Esophagus mucosa (tissue), 1 donor: ENCODE measurements around the gene CNST. TPM values are rescaled to one million over a fixed set of nuclear protein-coding genes. Genes with fewer than 3 reads are reported as not detected.
"Not testable (repeated sequence)": the region's sequence is repeated elsewhere in the genome, so short reads cannot be mapped to it uniquely, and the experiment has no call there.

Experiments used
- ATAC-seq: fragments of 200-7000 bp; cut with Tn5 transposase; one replicate; pipeline ENCODE4 v1.9.1; 2020
- total RNA-seq: library from RNA; stranded (reverse); gene quantifications from one replicate; pipeline ENCODE4 v1.2.4, GENCODE V29; 2023
- donor health status: DM: yes; HTN: yes; CAD: no.

The CNST gene
- total RNA-seq, 1 donor from 2014 or later, result 13.5 TPM

DNA sequence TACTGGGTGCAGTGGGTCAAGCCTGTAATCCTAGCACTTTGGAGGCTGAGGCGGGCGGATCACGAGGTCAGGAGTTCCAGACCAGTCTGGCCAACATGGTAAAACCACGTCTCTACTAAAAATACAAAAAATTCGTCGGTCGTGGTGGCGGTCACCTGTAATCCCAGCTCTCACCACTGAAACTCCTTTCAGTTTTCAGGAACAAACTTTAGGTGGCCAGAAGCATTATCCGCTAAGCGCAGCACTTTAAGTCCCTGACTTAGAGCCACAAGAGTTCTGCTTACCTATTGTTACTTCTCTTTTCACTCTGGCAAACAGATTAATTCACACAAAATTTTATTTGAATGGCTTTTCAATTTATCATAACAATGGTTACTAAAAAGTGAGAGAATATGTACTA, 5.4 kb upstream of the CNST start:
- ATAC-seq, result not testable (repeated sequence)

DNA sequence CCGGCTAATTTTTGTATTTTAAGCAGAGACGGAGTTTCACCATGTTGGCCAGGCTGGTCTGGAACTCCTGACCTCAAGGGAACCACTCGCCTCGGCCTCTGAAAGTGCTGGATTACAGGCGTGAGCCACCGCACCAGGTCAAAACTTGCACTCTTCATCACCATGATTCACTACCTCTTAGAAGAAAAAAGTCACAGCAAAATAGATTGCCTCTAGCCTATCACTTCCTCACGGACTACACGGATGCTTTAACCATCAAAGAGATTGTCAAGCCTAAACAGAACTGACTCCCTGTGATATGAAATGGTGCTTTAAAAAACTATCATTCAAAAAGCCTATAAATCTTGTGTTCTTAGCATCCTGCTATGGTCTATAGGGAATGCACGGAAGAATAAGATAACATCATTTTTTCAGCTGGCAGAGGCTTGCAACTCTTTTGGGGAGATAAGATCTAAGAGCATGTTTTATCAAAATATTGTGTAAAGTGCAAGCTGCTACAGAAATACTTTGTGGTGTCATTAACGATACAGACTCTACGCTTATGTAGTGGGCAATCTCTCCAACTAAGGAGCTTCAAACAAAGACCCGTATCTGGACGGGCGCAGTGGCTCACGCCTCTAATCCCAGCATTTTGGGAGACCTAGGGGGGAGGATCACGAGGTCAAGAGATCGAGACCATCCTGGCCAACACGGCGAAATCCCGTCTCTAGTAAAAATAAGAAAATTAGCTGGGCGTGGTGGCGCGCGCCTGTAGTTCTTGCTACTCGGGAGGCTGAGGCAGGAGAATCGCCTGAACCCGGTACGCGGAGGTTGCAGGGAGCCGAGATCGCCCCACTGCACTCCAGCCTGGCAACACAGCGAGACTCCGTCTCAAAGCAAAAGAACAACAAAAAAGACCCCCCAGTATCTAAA, 1.2 kb upstream of the CNST start:
- ATAC-seq, result no peak

DNA sequence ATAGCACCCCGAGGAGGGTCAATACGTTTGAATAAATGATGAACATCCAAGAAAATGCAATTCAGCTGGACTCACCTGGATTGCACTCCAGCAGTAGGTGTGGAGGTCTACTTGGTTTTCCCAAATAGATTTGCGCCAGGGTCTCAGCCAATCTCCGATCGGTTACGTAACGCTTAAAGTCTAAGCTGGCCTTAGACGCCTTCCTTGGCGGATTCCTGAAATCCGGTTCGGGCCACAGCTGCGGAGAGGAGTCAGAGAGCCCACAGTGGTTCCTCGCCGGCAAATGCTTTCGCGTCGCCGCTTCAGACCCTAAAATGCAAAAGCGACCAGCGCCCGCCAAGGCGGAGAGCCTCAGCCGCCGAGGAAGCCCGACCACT, 517 bp upstream of the CNST start:
- peak; percentile 3 for ATAC-seq

DNA sequence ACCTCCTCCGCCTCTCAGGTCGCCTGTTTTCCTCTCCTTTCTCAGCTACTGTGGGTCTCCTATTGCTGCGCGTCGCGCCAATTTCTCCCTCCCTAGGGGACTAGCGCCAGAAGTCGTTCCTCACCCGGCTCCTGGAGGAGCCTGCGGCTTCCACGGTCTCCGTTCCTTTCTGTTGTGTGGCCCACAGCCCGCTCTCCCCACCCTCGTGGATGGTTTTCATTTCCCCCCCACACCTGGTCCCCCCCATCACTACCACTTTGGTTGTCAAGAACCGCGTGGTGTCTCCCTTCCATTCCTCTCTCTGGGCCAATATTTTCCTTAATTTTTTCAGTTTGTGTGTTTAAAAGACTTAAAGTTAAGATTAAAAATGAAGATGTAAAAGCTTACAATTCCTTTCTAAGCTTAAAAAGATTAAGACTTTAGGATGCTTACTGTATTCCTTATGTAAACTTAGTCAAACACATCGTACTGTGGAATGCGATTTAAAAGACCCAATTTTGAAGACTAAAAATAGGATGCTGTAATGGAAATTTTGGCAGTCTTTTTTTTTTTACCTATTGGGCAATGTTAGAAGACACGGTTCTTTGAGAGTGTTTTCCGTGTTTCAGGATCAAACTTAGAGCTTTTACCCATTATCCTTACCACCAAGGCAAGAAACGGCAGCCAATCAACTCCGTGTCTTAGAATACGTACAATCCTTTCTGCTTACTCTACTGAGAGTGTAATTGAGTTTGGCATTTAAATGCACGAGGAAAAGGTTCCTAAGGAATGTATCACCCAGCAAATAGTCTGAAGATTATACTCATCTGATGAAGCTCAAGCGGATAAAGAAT, 773 bp downstream of the CNST start:
- peak; percentile 12 for ATAC-seq

DNA sequence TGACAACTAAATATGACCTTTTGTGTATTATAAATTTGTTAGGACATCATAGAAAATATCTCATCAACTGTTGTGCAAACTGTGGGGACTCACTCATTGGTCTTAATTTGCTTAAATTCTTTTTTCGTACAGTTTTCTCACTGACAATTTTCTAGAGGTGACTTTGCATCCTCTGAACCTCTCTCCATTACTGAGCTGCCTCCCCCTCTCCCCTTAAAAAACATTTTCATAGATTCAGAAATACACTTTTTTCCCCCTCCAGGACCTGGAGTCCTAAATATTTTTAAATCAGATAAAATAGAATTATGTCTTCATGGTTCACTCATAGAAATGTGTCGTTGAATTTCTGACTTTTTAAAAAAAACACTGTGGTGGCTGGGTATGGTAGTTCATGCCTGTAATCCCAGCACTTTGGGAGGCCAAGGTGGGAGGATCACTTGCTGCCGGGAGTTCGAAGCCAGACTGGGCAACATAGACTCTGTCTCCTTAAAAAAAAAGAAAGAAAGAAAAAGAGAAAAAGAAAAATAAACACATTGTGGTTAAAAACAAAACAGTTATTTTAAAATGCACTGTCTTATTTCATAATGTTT, 1.5 kb downstream of the CNST start:
- no peak for ATAC-seq

DNA sequence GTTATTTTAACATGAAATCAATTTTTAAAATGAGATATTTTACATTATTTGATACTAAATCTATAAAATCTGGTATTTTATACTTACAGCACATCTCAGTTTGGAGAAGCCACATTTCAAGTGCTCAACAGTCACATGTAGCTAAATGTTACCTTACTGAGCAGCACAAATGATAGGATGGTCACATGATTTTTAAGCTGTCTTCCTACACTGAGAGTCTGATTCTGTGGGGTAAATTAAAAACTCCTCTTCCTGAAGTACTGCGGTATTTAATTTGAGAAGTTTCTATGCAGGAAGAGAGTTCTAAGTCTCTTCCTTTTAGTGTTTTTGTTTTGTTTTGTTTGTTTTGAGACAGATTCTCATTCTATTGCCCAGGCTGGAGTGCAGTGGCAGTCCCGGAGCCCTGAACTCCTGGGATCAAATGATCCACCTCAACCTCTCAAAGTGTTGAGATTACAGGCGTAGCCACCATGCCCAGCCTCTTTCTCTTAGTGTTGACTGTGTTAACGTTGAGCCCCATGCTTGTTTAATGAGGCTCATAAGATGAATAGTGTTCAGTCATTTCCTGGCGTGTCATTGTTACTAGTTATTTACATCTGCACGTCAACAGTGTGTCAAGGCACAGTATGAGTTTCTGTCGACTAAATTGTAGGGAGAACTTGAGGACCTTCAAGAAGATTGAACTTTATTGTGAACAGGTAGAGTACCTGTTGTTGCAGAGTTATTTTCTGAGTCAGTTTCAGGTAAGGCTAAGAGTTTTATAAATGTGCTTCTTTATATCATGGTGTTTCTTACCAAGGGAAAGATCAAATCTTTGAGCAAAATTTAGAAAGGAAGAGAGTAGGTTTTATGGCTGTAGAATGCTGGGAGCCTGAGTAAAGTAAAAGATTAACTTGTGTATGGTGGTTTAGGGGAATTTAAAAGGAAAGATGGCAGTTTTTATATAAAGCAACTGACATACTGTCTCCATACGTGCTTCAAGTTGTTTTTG, 3.3 kb downstream of the CNST start:
- no peak for ATAC-seq

DNA sequence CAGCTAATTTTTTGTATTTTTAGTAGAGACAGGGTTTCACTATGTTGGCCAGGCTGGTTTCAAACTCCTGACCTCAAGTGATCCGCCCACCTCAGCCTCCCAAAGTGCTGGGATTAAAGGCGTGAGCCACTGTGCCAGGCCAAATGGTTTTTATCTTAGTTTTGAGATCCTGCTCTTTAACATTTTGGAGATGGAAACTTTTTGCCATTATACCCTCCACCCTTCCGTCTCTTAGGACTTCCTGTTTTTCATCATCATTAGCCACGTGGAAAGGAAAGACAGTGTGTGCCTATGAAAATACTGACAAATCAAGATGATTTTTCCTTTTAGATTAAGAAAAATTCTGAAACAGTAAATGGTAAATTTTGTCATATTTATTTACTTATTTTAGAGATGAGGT, 5.1 kb downstream of the CNST start:
- not testable (repeated sequence) for ATAC-seq

DNA sequence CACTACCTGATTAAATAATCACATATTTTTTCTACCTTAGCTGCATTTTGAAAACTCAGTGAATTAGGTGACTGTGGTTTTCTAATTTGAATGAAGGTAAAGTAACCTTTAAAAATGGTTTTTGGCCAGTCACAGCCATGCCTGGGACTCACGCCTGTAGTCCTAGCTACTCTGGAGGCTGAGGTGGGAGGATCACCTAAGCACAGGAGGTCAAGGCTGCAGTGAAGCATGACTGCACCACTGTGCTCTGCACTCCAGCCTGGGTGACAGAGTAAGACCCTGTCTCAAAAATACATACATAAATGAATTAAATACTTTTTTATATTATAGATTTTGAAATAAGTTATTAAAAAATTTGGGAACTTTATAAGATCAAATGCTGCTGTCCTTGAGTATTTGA, 5.7 kb downstream of the CNST start:
- ATAC-seq, result no peak

DNA sequence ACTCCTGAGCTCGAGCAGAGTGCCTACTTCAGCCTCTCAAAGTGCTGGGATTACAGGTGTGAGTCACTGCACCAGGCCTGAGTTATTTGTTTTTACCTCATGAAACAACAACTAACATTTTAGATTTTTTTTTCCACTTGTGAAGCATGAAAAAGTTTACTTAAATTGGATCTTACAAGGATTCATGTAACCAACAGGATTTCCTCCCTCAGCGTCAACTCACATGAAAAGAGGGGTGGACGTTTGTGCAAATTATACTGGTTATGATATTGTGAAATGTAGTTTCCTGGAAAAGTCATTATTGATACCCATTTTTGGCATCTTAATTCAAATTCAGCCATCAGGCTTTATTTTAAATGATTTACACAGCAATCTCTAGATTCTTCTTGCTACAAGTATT, 6.5 kb downstream of the CNST start:
- ATAC-seq, result no peak

DNA sequence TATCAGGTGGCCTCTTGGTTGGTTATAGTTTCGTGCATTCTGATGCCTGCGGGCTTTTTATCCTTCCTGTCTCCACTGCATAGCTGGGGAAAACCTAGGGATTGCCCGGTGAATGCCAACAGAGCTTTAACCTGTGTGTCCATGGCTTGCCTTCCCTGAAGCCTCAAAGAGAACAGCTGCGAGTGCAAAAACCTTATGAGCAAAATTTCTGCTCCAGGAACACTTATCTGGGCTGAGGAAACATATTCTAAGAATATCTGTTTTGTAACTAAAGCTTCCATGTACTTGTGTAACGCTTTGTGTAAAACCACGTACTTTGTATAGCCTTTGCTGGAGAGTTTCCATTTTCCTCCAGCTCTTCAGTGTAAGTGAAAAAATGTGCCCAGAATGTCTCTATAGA, 7.2 kb downstream of the CNST start:
- no peak for ATAC-seq

DNA sequence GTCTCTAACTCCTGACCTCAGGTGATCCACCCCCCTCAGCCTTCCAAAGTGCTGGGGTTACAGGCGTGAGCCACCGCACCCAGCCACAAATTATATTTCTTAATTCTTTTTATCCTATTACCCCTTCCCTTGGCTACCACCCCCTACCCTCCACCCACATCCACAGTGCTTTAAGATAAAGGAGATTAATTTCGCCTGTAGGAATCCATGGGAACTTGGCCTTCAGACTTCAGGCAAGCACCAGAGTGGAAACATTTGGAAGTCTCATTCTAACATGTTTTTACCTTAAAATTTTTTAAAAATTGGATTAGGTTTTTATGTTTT, 10.4 kb downstream of the CNST start:
- no peak for ATAC-seq

DNA sequence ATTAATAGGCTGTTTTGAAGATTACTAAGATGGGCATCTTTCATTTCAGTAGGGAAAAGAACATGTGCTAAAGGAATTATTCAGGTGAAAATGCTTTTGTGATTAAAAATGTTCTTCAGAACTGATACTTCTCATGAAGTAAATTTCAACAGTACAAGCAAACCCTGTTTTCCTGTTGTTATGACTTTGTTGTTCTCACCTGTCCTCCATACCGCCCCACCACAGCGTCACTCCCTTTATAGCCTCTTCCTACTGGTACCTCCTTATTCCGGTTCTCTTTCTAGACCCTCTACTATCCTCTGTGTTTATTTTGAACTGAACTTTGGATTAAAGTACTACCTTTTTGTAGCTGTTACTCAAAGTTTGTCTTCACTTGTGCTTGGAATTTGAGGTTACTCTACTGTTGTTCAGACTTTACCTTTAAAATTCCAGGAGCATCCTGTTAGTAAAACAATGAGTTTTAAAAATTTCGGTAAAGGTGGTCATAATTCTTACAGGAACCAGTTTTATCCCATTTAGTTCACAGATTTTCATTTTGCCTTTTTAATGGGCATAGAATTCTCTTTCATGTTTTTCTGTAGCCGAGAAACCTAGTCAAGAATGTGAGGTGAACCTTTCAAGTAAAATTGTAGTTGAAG, 10.9 kb downstream of the CNST start:
- no peak for ATAC-seq

DNA sequence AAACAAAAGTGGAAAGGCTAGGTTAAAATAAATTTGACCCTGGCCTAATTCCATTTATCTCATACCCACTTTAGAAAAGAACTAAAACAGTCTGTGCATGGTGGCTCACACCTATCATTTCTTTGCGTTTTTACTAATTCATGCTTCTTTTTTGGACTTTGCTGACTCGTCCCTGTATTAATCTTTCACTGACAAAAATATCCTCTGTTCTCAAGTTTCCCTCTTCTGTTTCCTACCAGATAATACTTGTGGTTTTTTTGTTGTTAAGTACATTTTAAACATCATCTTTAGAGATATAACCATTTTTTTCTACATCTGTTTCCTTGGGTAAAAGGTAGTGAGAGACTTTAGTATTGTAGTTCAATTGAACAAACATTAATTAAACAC, 11.5 kb downstream of the CNST start:
- no peak for ATAC-seq

DNA sequence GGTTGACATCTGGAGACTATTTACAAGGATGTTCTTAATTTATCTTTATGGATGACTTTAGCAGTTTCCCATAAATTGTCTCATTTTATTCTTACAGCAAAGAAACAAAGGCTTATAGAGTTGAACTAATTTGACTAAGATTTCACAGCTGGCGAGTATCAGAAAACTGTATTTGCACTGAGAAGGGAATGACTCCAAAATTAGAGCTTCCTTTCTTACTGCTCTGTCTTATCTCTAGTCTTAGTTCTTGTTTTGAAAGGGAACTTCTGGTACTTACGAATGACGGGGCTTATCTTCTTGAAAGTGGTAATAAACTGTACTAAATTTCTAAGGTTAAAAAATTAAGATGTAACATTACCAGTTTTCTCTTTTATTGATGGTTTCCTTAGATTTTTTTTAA, 13.6 kb downstream of the CNST start:
- no peak for ATAC-seq

DNA sequence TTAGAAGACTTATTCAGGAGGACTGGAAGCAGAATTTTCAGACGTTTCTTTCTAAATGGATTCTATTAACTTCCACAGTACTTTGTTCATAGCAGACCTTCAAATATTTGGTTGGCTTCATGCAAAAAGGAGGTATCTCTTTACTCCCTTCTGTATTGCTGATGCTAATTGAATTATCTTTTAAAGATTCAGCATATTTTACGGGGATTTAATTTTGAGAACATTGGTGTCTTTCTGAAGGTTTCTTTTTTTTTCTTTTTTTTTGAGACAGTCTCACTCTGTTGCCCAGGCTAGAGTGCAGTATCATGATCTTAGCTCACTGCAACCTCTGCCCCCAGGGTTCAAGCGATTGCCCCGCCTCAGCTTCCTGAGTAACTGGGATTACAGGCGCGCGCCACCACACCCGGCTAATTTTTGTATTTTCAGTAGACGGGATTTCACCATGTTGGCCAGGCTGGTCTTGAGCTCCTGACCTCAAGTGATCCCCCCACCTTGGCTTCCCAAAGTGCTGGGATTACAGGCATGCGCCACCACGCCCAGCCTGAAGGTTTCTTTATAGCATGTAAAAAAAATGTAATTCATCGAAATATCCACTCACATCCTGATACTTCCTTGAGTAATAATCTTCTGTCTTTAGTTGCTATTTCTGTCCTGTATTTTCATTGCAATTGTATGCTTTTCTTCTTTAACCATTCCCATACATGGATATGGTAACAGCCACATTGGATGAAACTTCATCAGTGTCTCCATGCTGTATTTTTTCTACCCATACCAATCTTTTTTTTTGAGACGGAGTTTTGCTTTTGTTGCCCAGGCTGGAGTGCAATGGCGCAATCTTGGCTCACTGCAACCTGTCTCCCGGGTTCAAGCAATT, 14.5 kb downstream of the CNST start:
- ATAC-seq, result no peak

DNA sequence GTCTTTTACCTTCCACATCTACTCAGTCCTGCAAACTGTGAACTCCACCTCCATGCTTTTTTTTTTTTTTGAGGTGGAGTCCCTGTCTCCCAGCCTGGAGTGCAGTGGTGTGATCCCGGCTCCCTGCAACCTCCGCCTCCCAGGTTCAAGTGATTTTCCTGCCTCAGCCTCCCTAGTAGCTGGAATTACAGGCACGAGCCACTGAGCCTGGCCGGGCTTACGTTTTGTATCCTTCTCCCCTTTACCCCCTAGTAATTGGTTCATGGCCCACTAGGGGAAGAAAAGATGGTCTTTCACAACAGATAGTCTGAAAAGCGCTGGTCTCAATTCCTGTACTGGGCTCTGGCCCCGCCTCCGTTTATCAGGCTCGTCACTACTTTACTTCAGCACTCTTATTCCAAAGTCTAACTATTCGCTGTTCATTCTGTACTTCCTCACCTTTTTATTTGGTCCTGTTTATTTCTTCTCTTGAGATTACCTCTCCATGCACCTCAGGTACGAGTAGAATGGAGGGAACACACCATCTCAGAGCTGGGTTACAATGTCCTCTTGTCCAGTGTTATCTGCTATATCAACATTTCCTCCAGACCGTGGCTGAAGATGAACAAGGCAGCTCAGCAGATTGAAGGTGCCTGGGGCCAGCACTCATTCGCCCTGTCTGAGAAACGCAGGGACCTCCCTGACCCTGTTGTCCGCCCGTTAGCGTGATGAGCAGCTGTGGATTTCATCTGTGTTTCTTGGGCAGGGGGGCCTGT, 16.2 kb downstream of the CNST start:
- ATAC-seq, result no peak

DNA sequence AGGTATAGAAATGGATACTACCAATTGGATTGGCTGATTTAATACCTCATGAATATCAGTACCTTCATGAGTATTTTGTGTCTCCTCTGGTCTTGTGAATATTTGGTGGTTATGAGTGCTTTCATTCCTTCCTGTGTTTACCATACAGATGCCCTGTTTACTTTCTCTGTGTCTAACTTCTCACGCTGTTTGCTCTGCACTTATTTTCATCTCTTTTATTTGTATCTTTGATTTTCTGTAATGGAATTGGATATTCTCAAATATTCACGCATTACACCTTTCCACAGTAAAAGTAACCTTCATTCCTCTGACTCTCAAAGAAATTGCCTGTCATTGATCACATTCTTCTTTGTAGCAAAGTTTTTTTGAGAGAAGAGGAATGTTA, 16.8 kb downstream of the CNST start:
- no peak for ATAC-seq

DNA sequence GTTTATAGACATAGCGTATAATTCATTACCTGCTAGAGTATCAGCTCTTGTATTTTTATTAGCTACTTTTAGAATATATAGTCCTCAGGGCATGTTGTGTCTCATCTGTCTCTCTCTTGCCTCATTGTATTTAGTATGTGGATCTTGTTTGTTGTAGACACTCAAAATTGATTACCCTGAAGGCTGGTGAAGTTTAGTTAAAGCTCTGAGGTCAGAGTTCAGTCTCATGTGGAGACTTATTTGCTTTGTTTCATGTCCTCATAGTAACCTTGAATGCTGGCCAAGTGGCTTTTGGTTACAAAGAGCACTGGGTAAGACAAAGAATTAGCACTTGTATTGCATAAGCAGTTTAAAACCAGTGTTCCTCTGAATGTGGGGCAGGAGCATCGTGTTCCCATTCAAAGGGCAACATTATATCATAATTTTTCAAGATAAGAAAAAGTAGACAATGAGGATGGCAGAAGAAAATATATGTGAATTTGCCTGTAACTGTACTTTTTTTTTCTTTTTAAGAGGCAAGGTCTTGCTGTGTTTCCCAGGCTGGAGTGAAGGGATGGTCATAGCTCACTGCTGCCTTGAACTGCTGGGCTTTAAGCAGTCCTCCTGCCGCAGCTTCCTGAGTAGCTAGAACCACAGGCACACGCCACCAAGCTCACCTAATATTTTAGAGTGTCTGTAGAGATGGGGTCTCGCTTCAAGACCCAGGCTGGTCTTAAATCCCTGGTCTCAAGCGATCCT, 17.4 kb downstream of the CNST start:
- peak; percentile 58 for ATAC-seq

DNA sequence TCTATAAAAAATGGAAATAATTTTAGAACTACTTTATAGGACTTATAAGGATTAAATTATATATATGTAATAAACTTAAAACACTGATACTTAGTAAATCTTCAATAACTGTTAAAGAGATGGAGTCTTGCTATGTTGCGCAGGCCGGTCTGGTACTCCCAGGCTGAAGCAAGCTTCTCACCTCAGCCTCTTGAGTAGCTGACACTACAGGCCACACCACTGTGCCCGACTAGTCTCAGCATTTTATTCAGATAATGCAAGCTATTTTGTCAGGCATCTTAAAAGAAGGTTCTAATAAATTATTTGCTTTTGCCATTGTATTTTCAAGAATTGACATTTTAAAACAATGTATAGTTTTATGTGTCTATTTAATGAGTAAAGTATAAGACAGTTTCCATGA, 20.8 kb downstream of the CNST start:
- no peak for ATAC-seq
